Tibial artery (tissue), 4 donors: ENCODE data around the gene CDKN2AIPNL.

Experiments
- DNase-seq, 2 donors: peaks; one replicate each; pipeline ENCODE4 v3.0.0-alpha.2; 2019
- H3K27ac ChIP-seq, 2 donors: fragments of 200-600 bp; sonication (generic) in 1 of 2; 1 replicate in 1 of 2; 2 replicates in 1 of 2; pipeline ENCODE4 v1.5.1; 2018 to 2019; ENCODE audit warnings: mild to moderate bottlenecking in 1 of 2
- H3K27me3 ChIP-seq, 2 donors: fragments of 200-600 bp; sonication (generic) in 1 of 2; one replicate each; pipeline versions ENCODE4 v1.5.1 to v1.6.0; 2016 to 2019
- H3K36me3 ChIP-seq, 3 donors: fragments of 200-600 bp; sonication (generic) in 2 of 3; one replicate each; pipeline ENCODE4 v1.5.1; 2016 to 2019; ENCODE audit warnings: mild to moderate bottlenecking in 2 of 3
- H3K4me1 ChIP-seq, 4 donors: fragments of 200-600 bp; sonication (generic) in 2 of 4; 1 replicate in 3 of 4; 2 replicates in 1 of 4; pipeline ENCODE4 v1.5.1; 2016 to 2019
- H3K4me3 ChIP-seq, 2 donors: fragments of 200-600 bp; sonication (generic) in 1 of 2; 1 replicate in 1 of 2; 2 replicates in 1 of 2; pipeline ENCODE4 v1.5.1; 2018 to 2019; ENCODE audit warnings: mild to moderate bottlenecking in 2 of 2
- H3K9me3 ChIP-seq, 3 donors: fragments of 200-600 bp; sonication (generic) in 1 of 3; one replicate each; pipeline ENCODE4 v1.5.1; 2016 to 2019
- intact Hi-C: fragments of 100-400 bp; cut with DNase I; formaldehyde crosslinking; loops from one replicate; pipeline ENCODE4 v1.15.0; 2023; ENCODE audit warnings: low total_unique reads
- TF ChIP-seq, protein P1 (sequence below), 2 experiments: fragments of 200-600 bp in 1 of 2; fragments of 450-650 bp in 1 of 2; IDR thresholded peaks; one replicate each; pipeline ENCODE4 v1.5.1; 2017 to 2019; ENCODE audit warnings: antibody characterized with exemption in 2 of 2, mild to moderate bottlenecking in 1 of 2, moderate library complexity in 1 of 2

Gene CDKN2AIPNL

DNA sequence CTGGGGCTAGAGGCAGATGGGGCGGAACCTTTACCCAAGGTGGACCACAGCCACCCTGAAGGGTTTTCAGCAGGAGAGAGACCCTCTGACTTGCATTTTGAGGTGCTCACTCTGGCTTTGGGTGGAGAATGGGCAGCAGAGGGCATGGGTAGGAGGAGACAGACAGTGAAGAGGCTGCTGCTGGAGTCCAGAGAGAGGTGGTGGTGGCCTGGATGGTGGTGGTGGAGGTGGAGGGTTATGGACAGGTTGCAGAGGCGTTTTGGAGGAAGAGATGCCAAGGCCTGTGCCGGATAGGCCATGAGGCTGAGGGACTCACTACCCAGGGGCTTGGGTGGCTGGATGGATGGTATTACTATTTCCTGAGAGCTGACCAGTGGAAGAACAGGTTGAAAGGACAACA lies 46.1 kb upstream of the CDKN2AIPNL start:
- H3K4me3 ChIP-seq: no peak overlapping the region
- intact Hi-C loops: no loop called here
- no peak for DNase-seq
- no peaks in the 10 kb centered on the region for H3K36me3 ChIP-seq
- TF ChIP-seq, protein P1, sequence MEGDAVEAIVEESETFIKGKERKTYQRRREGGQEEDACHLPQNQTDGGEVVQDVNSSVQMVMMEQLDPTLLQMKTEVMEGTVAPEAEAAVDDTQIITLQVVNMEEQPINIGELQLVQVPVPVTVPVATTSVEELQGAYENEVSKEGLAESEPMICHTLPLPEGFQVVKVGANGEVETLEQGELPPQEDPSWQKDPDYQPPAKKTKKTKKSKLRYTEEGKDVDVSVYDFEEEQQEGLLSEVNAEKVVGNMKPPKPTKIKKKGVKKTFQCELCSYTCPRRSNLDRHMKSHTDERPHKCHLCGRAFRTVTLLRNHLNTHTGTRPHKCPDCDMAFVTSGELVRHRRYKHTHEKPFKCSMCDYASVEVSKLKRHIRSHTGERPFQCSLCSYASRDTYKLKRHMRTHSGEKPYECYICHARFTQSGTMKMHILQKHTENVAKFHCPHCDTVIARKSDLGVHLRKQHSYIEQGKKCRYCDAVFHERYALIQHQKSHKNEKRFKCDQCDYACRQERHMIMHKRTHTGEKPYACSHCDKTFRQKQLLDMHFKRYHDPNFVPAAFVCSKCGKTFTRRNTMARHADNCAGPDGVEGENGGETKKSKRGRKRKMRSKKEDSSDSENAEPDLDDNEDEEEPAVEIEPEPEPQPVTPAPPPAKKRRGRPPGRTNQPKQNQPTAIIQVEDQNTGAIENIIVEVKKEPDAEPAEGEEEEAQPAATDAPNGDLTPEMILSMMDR (IDR thresholded peaks at IDR 0.05): no peak
- no peak overlapping the region for H3K27ac ChIP-seq
- H3K9me3 ChIP-seq: no peaks in the 10 kb centered on the region
- peaks cover 0 to 16% (median 7%) of the 10 kb centered on the region in 4 donors for H3K4me1 ChIP-seq
- no peaks in the 10 kb centered on the region for H3K27me3 ChIP-seq

- intact Hi-C loops: no loop called here
- Histone ChIP-seq H3K36me3 (no peaks in the 10 kb centered on the region), H3K4me3 (no peak overlapping the region), H3K27me3 (no peaks in the 10 kb centered on the region), H3K27ac (no peak overlapping the region), H3K4me1 (peaks cover 0 to 19% (median 7%) of the 10 kb centered on the region in 4 donors), H3K9me3 (no peaks in the 10 kb centered on the region)
- no peak for DNase-seq
- TF ChIP-seq, protein P1 (IDR thresholded peaks at IDR 0.05): no peak
These were observed 45.1 kb upstream of the CDKN2AIPNL start for GRCh38 chr5:134456825-134457224.

- H3K4me1 ChIP-seq: peaks cover 0 to 22% (median 7%) of the 10 kb centered on the region in 4 donors
- no peaks in the 10 kb centered on the region for H3K36me3 ChIP-seq
- no peak for DNase-seq
- no peaks in the 10 kb centered on the region for H3K9me3 ChIP-seq
- no peak overlapping the region for H3K27ac ChIP-seq
- no peaks in the 10 kb centered on the region for H3K27me3 ChIP-seq
- intact Hi-C loops: no loop called here
- H3K4me3 ChIP-seq: no peak overlapping the region
- TF ChIP-seq, protein P1 (IDR thresholded peaks at IDR 0.05): no peak
These were observed 43.8 kb upstream of the CDKN2AIPNL start for GRCh38 chr5:134455466-134455865.

GRCh38 chr5:134453016-134453415 lies 41.3 kb upstream of the CDKN2AIPNL start:
- no peaks in the 10 kb centered on the region for H3K27me3 ChIP-seq
- peaks cover 0 to 7% (median 2%) of the 10 kb centered on the region in 4 donors for H3K4me1 ChIP-seq
- no peaks in the 10 kb centered on the region for H3K36me3 ChIP-seq
- intact Hi-C loops: no loop called here
- H3K27ac ChIP-seq: no peak overlapping the region
- TF ChIP-seq, protein P1 (IDR thresholded peaks at IDR 0.05): no peak
- no peak overlapping the region for H3K4me3 ChIP-seq
- no peaks in the 10 kb centered on the region for H3K9me3 ChIP-seq
- DNase-seq: no peak

DNA sequence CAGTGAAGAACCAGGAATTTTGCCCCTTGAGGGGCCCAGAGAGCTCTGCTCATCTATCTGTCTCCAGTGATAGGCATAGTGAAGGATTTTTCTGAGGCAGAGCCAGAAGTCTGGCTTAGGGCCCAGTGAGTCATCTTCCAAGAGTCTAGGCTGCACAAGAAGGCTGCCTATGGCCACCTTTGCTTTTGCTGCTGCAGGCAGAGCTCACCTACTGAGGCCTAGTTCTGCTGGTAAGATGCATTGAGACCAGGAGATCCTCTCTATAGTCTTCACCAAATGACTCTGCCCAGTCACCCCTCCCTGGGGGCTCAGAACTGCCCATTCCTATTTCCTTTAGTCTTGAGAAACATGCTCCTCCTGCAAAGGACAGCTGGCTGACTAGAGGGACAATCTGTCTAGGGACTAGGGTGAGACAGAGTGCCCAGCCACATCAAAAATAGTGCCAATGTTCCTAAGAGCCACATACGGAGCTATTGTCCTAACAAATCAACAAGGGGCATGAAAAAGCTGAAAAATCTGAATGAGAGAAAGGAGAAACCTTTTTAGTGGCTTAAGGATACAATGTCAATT lies 40.3 kb upstream of the CDKN2AIPNL start:
- intact Hi-C loops: no loop called here
- DNase-seq: peak; percentile 49 to 74
- no peak overlapping the region for H3K4me3 ChIP-seq

More for the DNA sequence above, 40.3 kb upstream of the CDKN2AIPNL start:
- H3K9me3 ChIP-seq: no peaks in the 10 kb centered on the region
- peaks cover 0 to 7% (median 0%) of the 10 kb centered on the region in 4 donors for H3K4me1 ChIP-seq
- H3K27me3 ChIP-seq: no peaks in the 10 kb centered on the region
- no peak overlapping the region for H3K27ac ChIP-seq
- H3K36me3 ChIP-seq: no peaks in the 10 kb centered on the region
- TF ChIP-seq, protein P1 (IDR thresholded peaks at IDR 0.05): no peak
